A549 (cell line): ENCODE measurements around the gene FOXA1. TPM values are rescaled to one million over a fixed set of nuclear protein-coding genes. Genes with fewer than 3 reads are reported as not detected.

Experiments used
- ATAC-seq, 2 experiments: fragments of 200-7000 bp in 1 of 2; fragments of >200 bp in 1 of 2; cut with Nextera tagmentation in 1 of 2; cut with Tn5 transposase in 1 of 2; 3 replicates each; pipeline versions ENCODE4 v1.8.0 to v1.9.1; 2018 to 2020; ENCODE audit warnings: mild to moderate bottlenecking in 1 of 2, moderate library complexity in 1 of 2
- CTCF ChIA-PET: fragments of 300-600 bp; sonication (Branson Sonifier 250); formaldehyde crosslinking; extraction: SDS; loops from one replicate; lab custom pipeline; 2021; ENCODE audit warnings: antibody characterized with exemption, inconsistent platforms; lab: Yijun Ruan, JAX
- POLR2A ChIA-PET: fragments of 350-600 bp; formaldehyde crosslinking; extraction: SDS; loops from one replicate; lab custom pipeline; 2021; ENCODE audit warnings: antibody characterized with exemption, inconsistent platforms; lab: Yijun Ruan, JAX
- DNase-seq, 2 experiments: peaks; one replicate each; pipeline versions ENCODE4 v3.0.0 to v3.0.0-alpha.2; 2011 to 2016; ENCODE audit warnings: low read depth in 1 of 2, low spot score in 1 of 2
- FAIRE-seq: peaks from 2 replicates; lab custom pipeline; 2011; peaks lifted over from hg19 to GRCh38; lab: Jason Lieb, UNC
- H3K27ac ChIP-seq, 2 experiments: fragments of >200 bp; sonication (Bioruptor Twin); formaldehyde crosslinking; 3 replicates each; pipeline ENCODE4 v1.5.1; 2016 to 2017
- H3K4me1 ChIP-seq: fragments of >200 bp; sonication (Bioruptor Twin); formaldehyde crosslinking; 3 replicates; pipeline ENCODE4 v1.6.1; 2016
- H3K4me2 ChIP-seq: fragments of >200 bp; sonication (Bioruptor Twin); formaldehyde crosslinking; 3 replicates; pipeline ENCODE4 v1.6.1; 2016
- H3K4me3 ChIP-seq: fragments of >200 bp; sonication (Bioruptor Twin); formaldehyde crosslinking; 3 replicates; pipeline ENCODE4 v1.5.1; 2016
- H3K9me3 ChIP-seq: fragments of >200 bp; sonication (Bioruptor Twin); formaldehyde crosslinking; 3 replicates; pipeline ENCODE4 v1.6.1; 2016
- ATOH8 ChIP-seq: fragments of 250-450 bp; sonication (Bioruptor Pico); IDR thresholded peaks from 2 replicates; pipeline ENCODE4 v1.5.0; 2020; ENCODE audit warnings: low read depth, mild to moderate bottlenecking, moderate library complexity
- BCL3 ChIP-seq: fragments of >200 bp; sonication (Bioruptor Twin); formaldehyde crosslinking; IDR thresholded peaks from 3 replicates; pipeline ENCODE4 v1.6.1; 2016
- BHLHE40 ChIP-seq: IDR thresholded peaks from 2 replicates; pipeline ENCODE4 v1.6.1; 2012; ENCODE audit warnings: low read depth, low read length, inconsistent platforms
- CHD4 ChIP-seq: fragments of 200-600 bp; sonication (generic); IDR thresholded peaks from 2 replicates; pipeline ENCODE4 v1.6.1; 2016; ENCODE audit warnings: antibody characterized with exemption, mild to moderate bottlenecking, borderline replicate concordance
- E2F6 ChIP-seq: IDR thresholded peaks from 2 replicates; pipeline ENCODE4 v1.6.1; 2012; ENCODE audit warnings: low read depth, borderline replicate concordance
- EHF ChIP-seq: fragments of 250-450 bp; sonication (Bioruptor Pico); IDR thresholded peaks from 2 replicates; pipeline ENCODE4 v1.5.0; 2020; ENCODE audit warnings: mild to moderate bottlenecking
- EHMT2 ChIP-seq: fragments of 200-600 bp; sonication (generic); IDR thresholded peaks from 2 replicates; pipeline ENCODE4 v1.6.1; 2016; ENCODE audit warnings: antibody characterized with exemption, low read depth, mild to moderate bottlenecking, moderate library complexity
- ELK1 ChIP-seq: fragments of 150-350 bp; IDR thresholded peaks from 2 replicates; pipeline ENCODE4 v1.6.1; 2014; ENCODE audit warnings: low read depth, mild to moderate bottlenecking, low read length
- EP300 ChIP-seq, 2 experiments: fragments of >200 bp; sonication (Bioruptor Twin); formaldehyde crosslinking; IDR thresholded peaks; 2 replicates in 1 of 2; 3 replicates in 1 of 2; pipeline ENCODE4 v1.6.1; 2016 to 2017
- GATA3 ChIP-seq: IDR thresholded peaks from 2 replicates; pipeline ENCODE4 v1.6.1; 2012; ENCODE audit warnings: borderline replicate concordance
- HEYL ChIP-seq: fragments of 250-450 bp; sonication (Bioruptor Pico); IDR thresholded peaks from 2 replicates; pipeline ENCODE4 v1.8.0; 2021; ENCODE audit warnings: mild to moderate bottlenecking, moderate library complexity
- HOXB5 ChIP-seq: fragments of 250-450 bp; sonication (Bioruptor Pico); IDR thresholded peaks from 2 replicates; pipeline ENCODE4 v1.5.0; 2020; ENCODE audit warnings: mild to moderate bottlenecking, moderate library complexity
- JUN ChIP-seq, 2 experiments: fragments of >200 bp; sonication (Bioruptor Twin); formaldehyde crosslinking; IDR thresholded peaks; 2 replicates in 1 of 2; 3 replicates in 1 of 2; pipeline ENCODE4 v1.6.1; 2016 to 2017
- MAX ChIP-seq: IDR thresholded peaks from 2 replicates; pipeline ENCODE4 v1.6.1; 2012
- PHF8 ChIP-seq: fragments of 200-600 bp; sonication (generic); IDR thresholded peaks from 2 replicates; pipeline ENCODE4 v1.6.1; 2016; ENCODE audit warnings: low read depth, mild to moderate bottlenecking, antibody characterized with exemption, moderate library complexity, borderline replicate concordance
- POLR2AphosphoS2 ChIP-seq: conservative IDR thresholded peaks from 2 replicates; pipeline ENCODE4 v1.6.1; 2012; ENCODE audit warnings: low read length, improper control_type of control experiment, inconsistent platforms
- RCOR1 ChIP-seq: fragments of 150-350 bp; IDR thresholded peaks from 2 replicates; pipeline ENCODE4 v1.6.1; 2014; ENCODE audit warnings: antibody characterized with exemption, low read length, low read depth
- SMC3 ChIP-seq: fragments of >200 bp; sonication (Bioruptor Twin); formaldehyde crosslinking; IDR thresholded peaks from 3 replicates; pipeline ENCODE4 v1.6.1; 2018; ENCODE audit warnings: inconsistent platforms
- TFCP2L1 ChIP-seq: fragments of 250-450 bp; sonication (Bioruptor Pico); IDR thresholded peaks from 2 replicates; pipeline ENCODE4 v1.5.0; 2021; ENCODE audit warnings: mild to moderate bottlenecking
- ZC3H11A ChIP-seq: fragments of 450-650 bp; IDR thresholded peaks from 2 replicates; pipeline ENCODE4 v1.6.1; 2014; ENCODE audit warnings: antibody characterized with exemption, mild to moderate bottlenecking
- ZFP36 ChIP-seq: fragments of 450-650 bp; IDR thresholded peaks from 2 replicates; pipeline ENCODE4 v1.6.1; 2014; ENCODE audit warnings: borderline replicate concordance; ENCODE audit not compliant: partially characterized antibody
- ZSCAN20 ChIP-seq: fragments of 250-450 bp; sonication (Bioruptor Pico); IDR thresholded peaks from 2 replicates; pipeline ENCODE4 v1.8.0; 2022; ENCODE audit warnings: mild to moderate bottlenecking, moderate library complexity
- WGBS: methylation state at CpG from one replicate; pipeline ENCODE4 v1.1.6; 2017; ENCODE audit errors: missing lambda C conversion rate; 5-methylcytosine and 5-hydroxymethylcytosine counted together
- polyA plus RNA-seq, 4 experiments: library from polyadenylated mRNA; depleted of rRNA in 3 of 4; stranded (reverse); fragments of >200 nt; fragmentation: RNase III in 1 of 4; extraction: RNeasy Plus Mini Kit Qiagen cat#74134 plus additional on column Dnase treatment in 1 of 4; gene quantifications; 2 replicates in 3 of 4; 3 replicates in 1 of 4; pipeline ENCODE4 v1.2.3, GENCODE V29; 2011 to 2017

FOXA1 gene
- polyA plus RNA-seq, 2 of the 4 experiments (the other 2 are of a cell fraction): 5.5 to 17.9 TPM

- DNase-seq: no peak
- Histone ChIP-seq H3K4me3 (no peak overlapping the region), H3K27ac (no peak overlapping the region), H3K4me2 (no peak overlapping the region), H3K4me1 (no peaks in the 10 kb centered on the region), H3K9me3 (no peaks in the 10 kb centered on the region)
- FAIRE-seq: no peak
- POLR2A ChIA-PET: no interaction called here
- WGBS: 71% methylated on average over 3 of the region's 3 CpGs
- CTCF ChIA-PET: no interaction called here
- ATAC-seq: no peak
- no peak for TF ChIP-seq HOXB5 (CRISPR knock-in tag)
- no peak for TF ChIP-seq ATOH8
- TF ChIP-seq POLR2AphosphoS2: no peak
- no peak for TF ChIP-seq BCL3
- TF ChIP-seq MAX: no peak
- TF ChIP-seq HEYL (CRISPR knock-in tag): no peak
- no peak for TF ChIP-seq JUN (IDR thresholded peaks at IDR 0.05)
- TF ChIP-seq SMC3: no peak
- TF ChIP-seq CHD4: no peak
- TF ChIP-seq ZC3H11A: no peak
- no peak for TF ChIP-seq RCOR1
- no peak for TF ChIP-seq PHF8
- no peak for TF ChIP-seq EP300 (IDR thresholded peaks at IDR 0.05)
Observed at GRCh38 chr14:37608649-37609048, 13.6 kb upstream of the FOXA1 start.

GRCh38 chr14:37606678-37607077 lies 11.6 kb upstream of the FOXA1 start:
- Histone ChIP-seq H3K4me2 (no peak overlapping the region), H3K27ac (no peak overlapping the region), H3K9me3 (no peaks in the 10 kb centered on the region), H3K4me1 (peaks cover 6% of the 10 kb centered on the region; the same call in 1 of the 3 replicates), H3K4me3 (no peak overlapping the region)
- FAIRE-seq (no peak), ATAC-seq (no peak), DNase-seq (no peak)
- ChIA-PET CTCF (no interaction called here), POLR2A (no interaction called here)
- TF ChIP-seq TFCP2L1 (CRISPR knock-in tag) (no peak), BHLHE40 (no peak), EHMT2 (no peak), ELK1 (no peak), E2F6 (no peak), GATA3 (no peak), HEYL (CRISPR knock-in tag) (no peak)

GRCh38 chr14:37603688-37604251 lies 8.7 kb upstream of the FOXA1 start:
- no peak overlapping the region for H3K4me3 ChIP-seq
- no peak for FAIRE-seq
- DNase-seq: no peak
- TF ChIP-seq ZFP36 (no peak), HOXB5 (CRISPR knock-in tag) (no peak), BHLHE40 (no peak), EHF (CRISPR knock-in tag) (no peak), ZSCAN20 (CRISPR knock-in tag) (no peak)
- H3K27ac ChIP-seq: no peak overlapping the region
- ChIA-PET CTCF (no interaction called here), POLR2A (no interaction called here)
- no peak for ATAC-seq
- H3K9me3 ChIP-seq: no peaks in the 10 kb centered on the region
- WGBS: 83% methylated on average over 9 of the region's 9 CpGs
- no peak overlapping the region for H3K4me2 ChIP-seq
- H3K4me1 ChIP-seq: peaks cover 13% of the 10 kb centered on the region; the same call in 1 of the 3 replicates
